DOHH2 (cell line): ENCODE results near the gene CLPTM1L.

Experiments
- EZH2phosphoT487 ChIP-seq: fragments of 200-600 bp; sonication (generic); IDR thresholded peaks from 2 replicates; pipeline ENCODE4 v1.6.1; 2017; ENCODE audit warnings: borderline replicate concordance, mild to moderate bottlenecking, antibody characterized with exemption, low read length, moderate library complexity, mixed read lengths
- TF ChIP-seq, protein P1 (sequence below): fragments of 200-600 bp; sonication (generic); IDR thresholded peaks from one replicate; pipeline ENCODE4 v1.5.1; 2014; ENCODE audit warnings: antibody characterized with exemption, mild to moderate bottlenecking, low read depth, low read length; ENCODE audit not compliant: poor library complexity, severe bottlenecking

DNA sequence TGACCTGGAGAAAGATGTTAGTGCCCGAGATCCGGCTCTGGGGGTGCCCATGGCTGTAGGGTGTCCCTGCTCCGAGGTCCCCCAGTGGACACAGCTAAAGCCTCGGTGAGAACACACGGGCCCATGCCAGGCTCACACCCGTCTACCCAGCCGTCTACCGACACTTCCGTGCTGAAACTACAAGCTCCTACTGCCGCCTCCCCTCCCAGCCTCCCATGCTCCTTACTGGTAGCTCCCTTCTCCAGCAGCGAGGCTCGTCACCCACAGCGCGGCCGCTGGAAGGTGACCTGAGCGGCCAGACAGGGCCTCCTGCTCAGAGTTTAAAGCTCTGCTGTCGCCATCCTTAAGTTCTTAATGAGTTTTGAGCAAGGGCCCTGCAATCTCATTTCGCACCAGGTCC is 33.2 kb upstream of the CLPTM1L start:
- TF ChIP-seq, protein P1, sequence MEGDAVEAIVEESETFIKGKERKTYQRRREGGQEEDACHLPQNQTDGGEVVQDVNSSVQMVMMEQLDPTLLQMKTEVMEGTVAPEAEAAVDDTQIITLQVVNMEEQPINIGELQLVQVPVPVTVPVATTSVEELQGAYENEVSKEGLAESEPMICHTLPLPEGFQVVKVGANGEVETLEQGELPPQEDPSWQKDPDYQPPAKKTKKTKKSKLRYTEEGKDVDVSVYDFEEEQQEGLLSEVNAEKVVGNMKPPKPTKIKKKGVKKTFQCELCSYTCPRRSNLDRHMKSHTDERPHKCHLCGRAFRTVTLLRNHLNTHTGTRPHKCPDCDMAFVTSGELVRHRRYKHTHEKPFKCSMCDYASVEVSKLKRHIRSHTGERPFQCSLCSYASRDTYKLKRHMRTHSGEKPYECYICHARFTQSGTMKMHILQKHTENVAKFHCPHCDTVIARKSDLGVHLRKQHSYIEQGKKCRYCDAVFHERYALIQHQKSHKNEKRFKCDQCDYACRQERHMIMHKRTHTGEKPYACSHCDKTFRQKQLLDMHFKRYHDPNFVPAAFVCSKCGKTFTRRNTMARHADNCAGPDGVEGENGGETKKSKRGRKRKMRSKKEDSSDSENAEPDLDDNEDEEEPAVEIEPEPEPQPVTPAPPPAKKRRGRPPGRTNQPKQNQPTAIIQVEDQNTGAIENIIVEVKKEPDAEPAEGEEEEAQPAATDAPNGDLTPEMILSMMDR, result no peak
- no peak for TF ChIP-seq EZH2phosphoT487
